Measurements from ENCODE around the gene ASMT.
A peak's percentile ranks its signal among the peaks of the same experiment; 100 is the strongest.
"Not testable (repeated sequence)": the region's sequence is repeated elsewhere in the genome, so short reads cannot be mapped to it uniquely, and the experiment has no call there.

- not testable (repeated sequence) for TF ChIP-seq POU2F2, POLR2AphosphoS5, TAF1, POLR2A (IDR thresholded peaks at IDR 0.05; ENCODE audit: low read depth, low read length)
- peak; percentile 34; the same call in 1 of the 2 replicates for TF ChIP-seq SPI1 (IDR thresholded peaks at IDR 0.05; ENCODE audit: low read depth, low read length)
Measured at GRCh38 chrX:1652011-1652811, 37.4 kb downstream of the ASMT start.

All from GM12891 (cell line).